IMR-90 (cell line): ENCODE results near the gene USO1. TPM values are rescaled to one million over a fixed set of nuclear protein-coding genes. Genes with fewer than 3 reads are reported as not detected.

Source experiments
- ATAC-seq: fragments of 200-7000 bp; cut with Tn5 transposase; 2 replicates; pipeline ENCODE4 v1.9.1; 2020; ENCODE audit warnings: low read depth, mild to moderate bottlenecking, moderate library complexity
- BruUV-seq: library from RNA; stranded (reverse); fragments of 400-500 nt; replicated peaks from 2 replicates; lab custom pipeline; 2021; lab: Mats Ljungman, UMichigan
- CTCF ChIA-PET: fragments of 300-600 bp; formaldehyde crosslinking; extraction: SDS; loops from one replicate; lab custom pipeline; 2021; ENCODE audit warnings: antibody characterized with exemption; lab: Yijun Ruan, JAX
- POLR2A ChIA-PET: fragments of 300-600 bp; sonication (Branson Sonifier 250); formaldehyde crosslinking; loops from one replicate; lab custom pipeline; 2022; ENCODE audit warnings: antibody characterized with exemption; ENCODE audit not compliant: unreplicated experiment; lab: Charles Lee
- DNase-seq: peaks from one replicate; pipeline ENCODE4 v3.0.0; 2013
- H2AFZ ChIP-seq: replicated peaks from 2 replicates; pipeline ENCODE3; 2013; ENCODE audit warnings: low read length, mild to moderate bottlenecking; ENCODE audit not compliant: poor library complexity
- H2AK5ac ChIP-seq: 2 replicates; pipeline ENCODE4 v1.6.1; 2013; ENCODE audit warnings: low read depth, low read length, inconsistent platforms
- H2AK9ac ChIP-seq: replicated peaks from 2 replicates; pipeline ENCODE3; 2013; ENCODE audit warnings: mild to moderate bottlenecking, low read depth, low read length, moderate library complexity; ENCODE audit not compliant: poor library complexity
- H2BK120ac ChIP-seq: 2 replicates; pipeline ENCODE4 v1.6.1; 2013; ENCODE audit warnings: low read depth, low read length, inconsistent platforms
- H2BK15ac ChIP-seq: 3 replicates; pipeline ENCODE4 v1.6.1; 2013; ENCODE audit warnings: low read depth, low read length, inconsistent platforms
- H2BK20ac ChIP-seq: 2 replicates; pipeline ENCODE4 v1.6.1; 2013; ENCODE audit warnings: low read depth, mild to moderate bottlenecking, inconsistent platforms, low read length, moderate library complexity
- H2BK5ac ChIP-seq: 2 replicates; pipeline ENCODE4 v1.6.1; 2013; ENCODE audit warnings: mild to moderate bottlenecking, low read depth, low read length, inconsistent platforms; ENCODE audit not compliant: poor library complexity, severe bottlenecking
- H3K14ac ChIP-seq: replicated peaks from 2 replicates; pipeline ENCODE4 v1.6.1; 2013; ENCODE audit warnings: low read depth, low read length, inconsistent platforms
- H3K18ac ChIP-seq: 2 replicates; pipeline ENCODE4 v1.6.1; 2013; ENCODE audit warnings: low read depth, low read length, control low read depth
- H3K23ac ChIP-seq: 2 replicates; pipeline ENCODE4 v1.6.1; 2013; ENCODE audit warnings: low read depth, low read length, inconsistent platforms
- H3K27ac ChIP-seq: 2 replicates; pipeline ENCODE4 v1.5.1; 2013; ENCODE audit warnings: mild to moderate bottlenecking, control low read depth, low read length; ENCODE audit not compliant: insufficient read depth
- H3K27me3 ChIP-seq: 2 replicates; pipeline ENCODE4 v1.6.1; 2013; ENCODE audit warnings: low read length; ENCODE audit not compliant: control insufficient read depth, insufficient read depth
- H3K36me3 ChIP-seq: 2 replicates; pipeline ENCODE4 v1.6.1; 2013; ENCODE audit warnings: low read length, mixed read lengths; ENCODE audit not compliant: control insufficient read depth, insufficient read depth
- H3K4ac ChIP-seq: 2 replicates; pipeline ENCODE4 v1.6.1; 2013; ENCODE audit warnings: low read depth, low read length, inconsistent platforms
- H3K4me1 ChIP-seq: 2 replicates; pipeline ENCODE4 v1.6.1; 2013; ENCODE audit warnings: low read length, mixed read lengths; ENCODE audit not compliant: control insufficient read depth, insufficient read depth
- H3K4me2 ChIP-seq: 2 replicates; pipeline ENCODE4 v1.6.1; 2013; ENCODE audit warnings: low read depth, mild to moderate bottlenecking, control low read depth, low read length, moderate library complexity
- H3K4me3 ChIP-seq: 2 replicates; pipeline ENCODE4 v1.5.1; 2013; ENCODE audit warnings: low read depth, mild to moderate bottlenecking, control low read depth, low read length, moderate library complexity; ENCODE audit not compliant: insufficient read depth
- H3K56ac ChIP-seq: 2 replicates; pipeline ENCODE4 v1.6.1; 2013; ENCODE audit warnings: low read length, inconsistent platforms; ENCODE audit not compliant: insufficient read depth; ENCODE audit errors: extremely low read depth
- H3K79me1 ChIP-seq, 2 experiments: 2 replicates each; pipeline ENCODE4 v1.6.1; 2013; ENCODE audit warnings: low read length in 2 of 2, inconsistent platforms in 1 of 2, low read depth in 1 of 2
- H3K9ac ChIP-seq: 2 replicates; pipeline ENCODE4 v1.6.1; 2013; ENCODE audit warnings: low read depth, low read length, control low read depth
- H3K9me1 ChIP-seq: 2 replicates; pipeline ENCODE4 v1.6.1; 2013; ENCODE audit warnings: low read length, inconsistent platforms; ENCODE audit not compliant: insufficient read depth
- H3K9me3 ChIP-seq: 2 replicates; pipeline ENCODE4 v1.6.1; 2013; ENCODE audit warnings: low read length; ENCODE audit not compliant: control insufficient read depth, insufficient read depth
- H4K20me1 ChIP-seq: 2 replicates; pipeline ENCODE4 v1.6.1; 2013; ENCODE audit warnings: low read length, inconsistent platforms; ENCODE audit not compliant: insufficient read depth
- H4K5ac ChIP-seq: 2 replicates; pipeline ENCODE4 v1.6.1; 2013; ENCODE audit warnings: mild to moderate bottlenecking, low read depth, low read length, control low read depth
- H4K8ac ChIP-seq, 2 experiments: 2 replicates each; pipeline ENCODE4 v1.6.1; 2013; ENCODE audit warnings: low read depth in 2 of 2, low read length in 2 of 2, control low read depth in 1 of 2, inconsistent platforms in 1 of 2
- H4K91ac ChIP-seq: 2 replicates; pipeline ENCODE4 v1.6.1; 2013; ENCODE audit warnings: low read depth, low read length, inconsistent platforms; ENCODE audit not compliant: insufficient read depth
- BHLHE40 ChIP-seq: fragments of 150-350 bp; IDR thresholded peaks from 2 replicates; pipeline ENCODE4 v1.6.1; 2016; ENCODE audit warnings: mild to moderate bottlenecking, low read depth, low read length
- CEBPB ChIP-seq: IDR thresholded peaks from 2 replicates; pipeline ENCODE4 v1.6.1; 2012; ENCODE audit warnings: low read depth, low read length, improper control_type of control experiment
- CHD1 ChIP-seq: IDR thresholded peaks from 2 replicates; pipeline ENCODE4 v1.6.1; 2012; ENCODE audit warnings: low read depth, low read length, improper control_type of control experiment
- CTCF ChIP-seq: conservative IDR thresholded peaks from 2 replicates; pipeline ENCODE4 v1.5.1; 2012; ENCODE audit warnings: mild to moderate bottlenecking, low read depth, low read length, improper control_type of control experiment
- ELK1 ChIP-seq: fragments of 150-350 bp; IDR thresholded peaks from 2 replicates; pipeline ENCODE4 v1.6.1; 2016; ENCODE audit warnings: low read depth, mild to moderate bottlenecking, low read length, moderate library complexity, borderline replicate concordance
- FOS ChIP-seq: fragments of 150-350 bp; IDR thresholded peaks from 2 replicates; pipeline ENCODE4 v1.6.1; 2016; ENCODE audit warnings: low read depth, low read length
- MAFK ChIP-seq: IDR thresholded peaks from 2 replicates; pipeline ENCODE4 v1.6.1; 2012; ENCODE audit warnings: low read depth, low read length, improper control_type of control experiment
- MAZ ChIP-seq: IDR thresholded peaks from 2 replicates; pipeline ENCODE4 v1.6.1; 2012; ENCODE audit warnings: low read depth, mild to moderate bottlenecking, low read length, improper control_type of control experiment, moderate library complexity, borderline replicate concordance
- MXI1 ChIP-seq: IDR thresholded peaks from 2 replicates; pipeline ENCODE4 v1.6.1; 2012; ENCODE audit warnings: low read depth, mild to moderate bottlenecking, low read length, moderate library complexity, borderline replicate concordance
- NFE2L2 ChIP-seq: fragments of 150-350 bp; IDR thresholded peaks from 2 replicates; pipeline ENCODE4 v1.6.1; 2016; ENCODE audit warnings: low read depth, mild to moderate bottlenecking, low read length
- POLR2A ChIP-seq: IDR thresholded peaks from 2 replicates; pipeline ENCODE4 v1.6.1; 2012; ENCODE audit warnings: mild to moderate bottlenecking, low read depth, low read length
- RAD21 ChIP-seq: IDR thresholded peaks from 2 replicates; pipeline ENCODE4 v1.6.1; 2012; ENCODE audit warnings: low read length, improper control_type of control experiment
- RCOR1 ChIP-seq: IDR thresholded peaks from 2 replicates; pipeline ENCODE4 v1.6.1; 2012; ENCODE audit warnings: mild to moderate bottlenecking, low read length, improper control_type of control experiment; ENCODE audit not compliant: insufficient replicate concordance
- RFX5 ChIP-seq: IDR thresholded peaks from 2 replicates; pipeline ENCODE4 v1.8.0; 2012; ENCODE audit warnings: low read depth, mild to moderate bottlenecking, low read length, moderate library complexity
- SMC3 ChIP-seq: fragments of 150-350 bp; IDR thresholded peaks from 2 replicates; pipeline ENCODE4 v1.6.1; 2016; ENCODE audit warnings: low read depth, mild to moderate bottlenecking, antibody characterized with exemption, low read length, moderate library complexity
- USF2 ChIP-seq: fragments of 150-350 bp; IDR thresholded peaks from 2 replicates; pipeline ENCODE4 v1.6.1; 2017; ENCODE audit warnings: mild to moderate bottlenecking, antibody characterized with exemption, low read length, low read depth
- WGBS, 2 experiments: methylation state at CpG; one replicate each; pipeline versions ENCODE4 v1.1.5 to v1.1.7; 2013; ENCODE audit warnings: missing lambda C conversion rate in 2 of 2; ENCODE audit not compliant: insufficient read length in 1 of 2; ENCODE audit errors: extremely low coverage in 2 of 2; 5-methylcytosine and 5-hydroxymethylcytosine counted together
- dilution Hi-C: fragments of 300-500 bp; cut with HindIII; formaldehyde crosslinking; loops from one replicate; pipeline ENCODE4 v1.14.3; 2018; ENCODE audit warnings: low sequenced_read_pairs; ENCODE audit not compliant: unreplicated experiment
- in situ Hi-C: fragments of 300-500 bp; cut with MboI; formaldehyde crosslinking; loops from 3 replicates; pipeline ENCODE4 v1.14.3; 2019; ENCODE audit warnings: low sequenced_read_pairs, inconsistent platforms, mixed read lengths
- intact Hi-C: fragments of 100-400 bp; cut with micrococcal nuclease; formaldehyde crosslinking; loops from 2 replicates; pipeline ENCODE4 v1.10.0; 2022
- polyA plus RNA-seq, 3 experiments: library from polyadenylated mRNA; depleted of rRNA; stranded (reverse); fragments of >200 nt; gene quantifications; 2 replicates each; pipeline ENCODE4 v1.2.3, GENCODE V29; 2012; ENCODE audit warnings: low replicate concordance in 1 of 3
- total RNA-seq: library from RNA; depleted of rRNA; stranded (reverse); fragments of >200 nt; gene quantifications from 2 replicates; pipeline ENCODE4 v1.2.3, GENCODE V29; 2012

Gene USO1
- total and polyA plus RNA-seq, 2 of the 4 experiments (the other 2 are of a cell fraction) = 63.7 to 121 TPM

- Histone ChIP-seq H3K9me1 (no peaks in the 10 kb centered on the region), H3K36me3 (peaks cover 3% of the 10 kb centered on the region), H3K79me1 (no peaks in the 10 kb centered on the region), H3K9me3 (no peaks in the 10 kb centered on the region), H4K5ac (no peak overlapping the region), H2AFZ (no peak overlapping the region), H3K56ac (no peak overlapping the region), H4K8ac (no peak overlapping the region), H3K9ac (no peak overlapping the region), H2BK20ac (no peak overlapping the region), H2AK5ac (no peak overlapping the region), H3K23ac (no peak overlapping the region), H2BK15ac (no peak overlapping the region), H3K4me3 (no peak overlapping the region), H2AK9ac (no peak overlapping the region), H3K4ac (no peak overlapping the region), H4K20me1 (no peaks in the 10 kb centered on the region), H2BK5ac (no peak overlapping the region), H2BK120ac (no peak overlapping the region), H3K4me1 (peaks cover 2% of the 10 kb centered on the region; the same call in 1 of the 2 replicates), H3K14ac (no peak overlapping the region), H3K27me3 (no peaks in the 10 kb centered on the region), H3K18ac (no peak overlapping the region), H4K91ac (no peak overlapping the region), H3K4me2 (no peak overlapping the region), H3K27ac (no peak overlapping the region)
- no peak for TF ChIP-seq CHD1
- TF ChIP-seq MAZ = no peak
- TF ChIP-seq CEBPB = no peak
- no peak for TF ChIP-seq RCOR1
- no peak for TF ChIP-seq USF2
- no peak for TF ChIP-seq SMC3
- TF ChIP-seq MAFK = no peak
- TF ChIP-seq NFE2L2 = no peak
- no peak for TF ChIP-seq FOS
- no peak for TF ChIP-seq BHLHE40
- TF ChIP-seq RAD21 = no peak
- no peak for TF ChIP-seq MXI1
- TF ChIP-seq ELK1 = no peak
- TF ChIP-seq CTCF = no peak
- no peak for TF ChIP-seq POLR2A
- TF ChIP-seq RFX5 = no peak
- BruUV-seq = no TSS peak
- ChIA-PET CTCF (no interaction called here), POLR2A (no interaction called here)
- dilution Hi-C loops (no loop called here), intact Hi-C loops (no loop called here), in situ Hi-C loops (no loop called here)
- ATAC-seq (no peak), DNase-seq (no peak)
- no CpG with 5 or more reads among the region's 2 CpGs for WGBS, 2 experiments
Observed at GRCh38 chr4:75820197-75820596, 95.8 kb downstream of the USO1 start.
